Measurements from ENCODE around the gene VAV2.

The VAV2 gene

GRCh38 chr9:133807818-133808217 lies 184.3 kb downstream of the VAV2 start:
- Histone ChIP-seq H3K27ac (ENCODE audit: low read depth, low read length) (no peak overlapping the region), H3K36me3 (ENCODE audit: insufficient read depth, low read length) (peaks cover 6% of the 10 kb centered on the region; the same call in 1 of the 2 replicates), H3K9me3 (ENCODE audit: insufficient read depth, low read depth, low read length) (no peaks in the 10 kb centered on the region), H3K4me1 (ENCODE audit: insufficient read depth, low read length) (no peaks in the 10 kb centered on the region), H3K9ac (ENCODE audit: low read depth, low read length) (no peak overlapping the region; the same call in 1 of the 2 replicates), H3K27me3 (ENCODE audit: insufficient read depth, low read length) (no peaks in the 10 kb centered on the region), H3K4me3 (ENCODE audit: low read length) (no peak overlapping the region)
- 97% methylated on average over 13 of the region's 13 CpGs for WGBS

- 92% methylated on average over 14 of the region's 14 CpGs for WGBS
- Histone ChIP-seq H3K4me1 (ENCODE audit: insufficient read depth, low read length) (no peaks in the 10 kb centered on the region), H3K27me3 (ENCODE audit: insufficient read depth, low read length) (no peaks in the 10 kb centered on the region)
These were observed 185.1 kb downstream of the VAV2 start for GRCh38 chr9:133807037-133807436.

GRCh38 chr9:133806623-133807010 lies 185.5 kb downstream of the VAV2 start:
- H3K27ac ChIP-seq (ENCODE audit: low read depth, low read length): no peak overlapping the region
- H3K9me3 ChIP-seq (ENCODE audit: insufficient read depth, low read depth, low read length): no peaks in the 10 kb centered on the region
- H3K9ac ChIP-seq (ENCODE audit: low read depth, low read length): no peak overlapping the region
- H3K36me3 ChIP-seq (ENCODE audit: insufficient read depth, low read length): peaks cover 6% of the 10 kb centered on the region; the same call in 1 of the 2 replicates
- no peaks in the 10 kb centered on the region for H3K4me1 ChIP-seq (ENCODE audit: insufficient read depth, low read length)
- WGBS: 93% methylated on average over 17 of the region's 17 CpGs
- H3K4me3 ChIP-seq (ENCODE audit: low read length): no peak overlapping the region
- no peaks in the 10 kb centered on the region for H3K27me3 ChIP-seq (ENCODE audit: insufficient read depth, low read length)

More at GRCh38 chr9:133807037-133807436, 185.1 kb downstream of the VAV2 start:
- H3K4me3 ChIP-seq (ENCODE audit: low read length): no peak overlapping the region
- H3K9me3 ChIP-seq (ENCODE audit: insufficient read depth, low read depth, low read length): no peaks in the 10 kb centered on the region
- no peak overlapping the region for H3K9ac ChIP-seq (ENCODE audit: low read depth, low read length)
- no peak overlapping the region for H3K27ac ChIP-seq (ENCODE audit: low read depth, low read length)
- peaks cover 6% of the 10 kb centered on the region; the same call in 1 of the 2 replicates for H3K36me3 ChIP-seq (ENCODE audit: insufficient read depth, low read length)

GRCh38 chr9:133805876-133806622 lies 186.1 kb downstream of the VAV2 start:
- no peaks in the 10 kb centered on the region for H3K4me1 ChIP-seq (ENCODE audit: insufficient read depth, low read length)
- H3K27me3 ChIP-seq (ENCODE audit: insufficient read depth, low read length): no peaks in the 10 kb centered on the region
- no peak overlapping the region for H3K27ac ChIP-seq (ENCODE audit: low read depth, low read length)
- 96% methylated on average over 32 of the region's 32 CpGs for WGBS
- peaks cover 6% of the 10 kb centered on the region; the same call in 1 of the 2 replicates for H3K36me3 ChIP-seq (ENCODE audit: insufficient read depth, low read length)
- H3K9ac ChIP-seq (ENCODE audit: low read depth, low read length): no peak overlapping the region
- no peaks in the 10 kb centered on the region for H3K9me3 ChIP-seq (ENCODE audit: insufficient read depth, low read depth, low read length)
- no peak overlapping the region for H3K4me3 ChIP-seq (ENCODE audit: low read length)

- Histone ChIP-seq H3K9me3 (ENCODE audit: insufficient read depth, low read depth, low read length) (no peaks in the 10 kb centered on the region), H3K27ac (ENCODE audit: low read depth, low read length) (no peak overlapping the region), H3K27me3 (ENCODE audit: insufficient read depth, low read length) (no peaks in the 10 kb centered on the region), H3K4me3 (ENCODE audit: low read length) (no peak overlapping the region), H3K9ac (ENCODE audit: low read depth, low read length) (no peak overlapping the region), H3K4me1 (ENCODE audit: insufficient read depth, low read length) (no peaks in the 10 kb centered on the region), H3K36me3 (ENCODE audit: insufficient read depth, low read length) (peaks cover 6% of the 10 kb centered on the region; the same call in 1 of the 2 replicates)
- 94% methylated on average over 17 of the region's 17 CpGs for WGBS
These were observed 187.9 kb downstream of the VAV2 start for GRCh38 chr9:133804199-133804598.

- H3K4me3 ChIP-seq (ENCODE audit: low read length): no peak overlapping the region
- H3K4me1 ChIP-seq (ENCODE audit: insufficient read depth, low read length): no peaks in the 10 kb centered on the region
- H3K36me3 ChIP-seq (ENCODE audit: insufficient read depth, low read length): peaks cover 6% of the 10 kb centered on the region; the same call in 1 of the 2 replicates
- WGBS: 92% methylated on average over 13 of the region's 13 CpGs
- no peak overlapping the region for H3K27ac ChIP-seq (ENCODE audit: low read depth, low read length)
- H3K9ac ChIP-seq (ENCODE audit: low read depth, low read length): no peak overlapping the region
- H3K9me3 ChIP-seq (ENCODE audit: insufficient read depth, low read depth, low read length): no peaks in the 10 kb centered on the region
- no peaks in the 10 kb centered on the region for H3K27me3 ChIP-seq (ENCODE audit: insufficient read depth, low read length)
These were observed 188.4 kb downstream of the VAV2 start for GRCh38 chr9:133803745-133804144.

- WGBS: 88% methylated on average over 21 of the region's 21 CpGs
- H3K9me3 ChIP-seq (ENCODE audit: insufficient read depth, low read depth, low read length): no peaks in the 10 kb centered on the region
- H3K36me3 ChIP-seq (ENCODE audit: insufficient read depth, low read length): 0 out of 2 replicates have a peak, but pooled peaks cover 6% of the 10 kb centered on the region
- no peak overlapping the region for H3K4me3 ChIP-seq (ENCODE audit: low read length)
- no peaks in the 10 kb centered on the region for H3K4me1 ChIP-seq (ENCODE audit: insufficient read depth, low read length)
- H3K27ac ChIP-seq (ENCODE audit: low read depth, low read length): no peak overlapping the region
- H3K9ac ChIP-seq (ENCODE audit: low read depth, low read length): no peak overlapping the region
- H3K27me3 ChIP-seq (ENCODE audit: insufficient read depth, low read length): no peaks in the 10 kb centered on the region
These were observed 189.0 kb downstream of the VAV2 start for GRCh38 chr9:133803028-133803585.

- no peaks in the 10 kb centered on the region for H3K27me3 ChIP-seq (ENCODE audit: insufficient read depth, low read length)
- 94% methylated on average over 10 of the region's 10 CpGs for WGBS
- H3K27ac ChIP-seq (ENCODE audit: low read depth, low read length): no peak overlapping the region
- H3K9me3 ChIP-seq (ENCODE audit: insufficient read depth, low read depth, low read length): no peaks in the 10 kb centered on the region
- H3K9ac ChIP-seq (ENCODE audit: low read depth, low read length): no peak overlapping the region
- no peaks in the 10 kb centered on the region for H3K4me1 ChIP-seq (ENCODE audit: insufficient read depth, low read length)
- H3K4me3 ChIP-seq (ENCODE audit: low read length): no peak overlapping the region
- no peaks in the 10 kb centered on the region; the same call in 1 of the 2 replicates for H3K36me3 ChIP-seq (ENCODE audit: insufficient read depth, low read length)
These were observed 190.4 kb downstream of the VAV2 start for GRCh38 chr9:133801739-133802138.

GRCh38 chr9:133800266-133800665 lies 191.9 kb downstream of the VAV2 start:
- WGBS: 96% methylated on average over 13 of the region's 13 CpGs
- Histone ChIP-seq H3K4me1 (ENCODE audit: insufficient read depth, low read length) (no peaks in the 10 kb centered on the region), H3K4me3 (ENCODE audit: low read length) (no peak overlapping the region), H3K27me3 (ENCODE audit: insufficient read depth, low read length) (no peaks in the 10 kb centered on the region), H3K36me3 (ENCODE audit: insufficient read depth, low read length) (peaks cover 2% of the 10 kb centered on the region; the same call in 1 of the 2 replicates), H3K27ac (ENCODE audit: low read depth, low read length) (no peak overlapping the region), H3K9ac (ENCODE audit: low read depth, low read length) (no peak overlapping the region), H3K9me3 (ENCODE audit: insufficient read depth, low read depth, low read length) (no peaks in the 10 kb centered on the region)

GRCh38 chr9:133799716-133800115 lies 192.4 kb downstream of the VAV2 start:
- H3K27me3 ChIP-seq (ENCODE audit: insufficient read depth, low read length): no peaks in the 10 kb centered on the region

GRCh38 chr9:133799106-133799505 lies 193.0 kb downstream of the VAV2 start:
- H3K9me3 ChIP-seq (ENCODE audit: insufficient read depth, low read depth, low read length): no peaks in the 10 kb centered on the region
- 96% methylated on average over 11 of the region's 11 CpGs for WGBS
- no peak overlapping the region for H3K9ac ChIP-seq (ENCODE audit: low read depth, low read length)
- peaks cover 2% of the 10 kb centered on the region; the same call in 1 of the 2 replicates for H3K36me3 ChIP-seq (ENCODE audit: insufficient read depth, low read length)
- no peak overlapping the region for H3K27ac ChIP-seq (ENCODE audit: low read depth, low read length)
- no peak overlapping the region for H3K4me3 ChIP-seq (ENCODE audit: low read length)
- no peaks in the 10 kb centered on the region for H3K4me1 ChIP-seq (ENCODE audit: insufficient read depth, low read length)
- no peaks in the 10 kb centered on the region for H3K27me3 ChIP-seq (ENCODE audit: insufficient read depth, low read length)

More at GRCh38 chr9:133799716-133800115, 192.4 kb downstream of the VAV2 start:
- H3K9ac ChIP-seq (ENCODE audit: low read depth, low read length): no peak overlapping the region
- H3K27ac ChIP-seq (ENCODE audit: low read depth, low read length): no peak overlapping the region
- WGBS: 96% methylated on average over 17 of the region's 17 CpGs
- H3K4me1 ChIP-seq (ENCODE audit: insufficient read depth, low read length): no peaks in the 10 kb centered on the region
- no peaks in the 10 kb centered on the region for H3K9me3 ChIP-seq (ENCODE audit: insufficient read depth, low read depth, low read length)
- peaks cover 2% of the 10 kb centered on the region; the same call in 1 of the 2 replicates for H3K36me3 ChIP-seq (ENCODE audit: insufficient read depth, low read length)
- H3K4me3 ChIP-seq (ENCODE audit: low read length): no peak overlapping the region

All from HUES64 (cell line).